K562 (cell line): ENCODE results near the gene RASGEF1C.

ENCODE experiments used
- ARID3A ChIP-seq: IDR thresholded peaks from 2 replicates; pipeline ENCODE4 v1.6.1; 2012; ENCODE audit warnings: low read depth, low read length, improper control_type of control experiment, borderline replicate concordance
- CTCF ChIP-seq, 3 experiments: IDR thresholded peaks in 2 of 3; conservative IDR thresholded peaks in 1 of 3; 2 replicates each; pipeline ENCODE4 v1.5.1; 2011 to 2012; ENCODE audit warnings: low read length in 3 of 3, mild to moderate bottlenecking in 3 of 3, control low read depth in 2 of 3, improper control_type of control experiment in 1 of 3, inconsistent platforms in 1 of 3, low read depth in 1 of 3, mixed read lengths in 1 of 3, moderate library complexity in 1 of 3; ENCODE audit not compliant: insufficient read depth in 2 of 3
- E2F1 ChIP-seq: sonication (generic); formaldehyde crosslinking; IDR thresholded peaks from 2 replicates; pipeline ENCODE4 v1.8.1; 2023; ENCODE audit warnings: mild to moderate bottlenecking, missing genetic modification reagents, moderate library complexity
- EGR1 ChIP-seq: fragments of 450-650 bp; conservative IDR thresholded peaks from 2 replicates; pipeline ENCODE4 v1.6.1; 2017; ENCODE audit warnings: mild to moderate bottlenecking
- ELK1 ChIP-seq: sonication (generic); formaldehyde crosslinking; IDR thresholded peaks from 2 replicates; pipeline ENCODE4 v1.8.1; 2022; ENCODE audit warnings: missing genetic modification reagents
- FOXM1 ChIP-seq, 2 experiments: fragments of 450-650 bp in 1 of 2; sonication (generic) in 1 of 2; formaldehyde crosslinking in 1 of 2; IDR thresholded peaks; 2 replicates each; pipeline versions ENCODE4 v1.6.1 to v1.9.0; 2017 to 2022; ENCODE audit warnings: low read depth in 2 of 2, mild to moderate bottlenecking in 2 of 2, missing genetic modification reagents in 1 of 2, moderate library complexity in 1 of 2
- HIVEP1 ChIP-seq: fragments of 250-450 bp; sonication (Bioruptor Pico); IDR thresholded peaks from 2 replicates; pipeline ENCODE4 v1.4.0; 2020; ENCODE audit warnings: mild to moderate bottlenecking
- NFIC ChIP-seq: fragments of 450-650 bp; IDR thresholded peaks from 2 replicates; pipeline ENCODE4 v1.6.1; 2017; ENCODE audit warnings: mild to moderate bottlenecking, inconsistent platforms
- POLR3A ChIP-seq: IDR thresholded peaks from 2 replicates; pipeline ENCODE4 v1.6.1; 2011; ENCODE audit warnings: borderline replicate concordance, mild to moderate bottlenecking, moderate library complexity; ENCODE audit not compliant: insufficient read length, insufficient read depth; ENCODE audit errors: extremely low read depth
- SIRT6 ChIP-seq: IDR thresholded peaks from one replicate; pipeline ENCODE4 v1.6.1; 2012; ENCODE audit warnings: low read depth, mild to moderate bottlenecking, control low read depth, inconsistent platforms, low read length, moderate library complexity
- SMARCE1 ChIP-seq: fragments of 450-650 bp; IDR thresholded peaks from 2 replicates; pipeline ENCODE4 v1.7.1; 2016; ENCODE audit warnings: mild to moderate bottlenecking
- ZFP36 ChIP-seq: fragments of 150-350 bp; IDR thresholded peaks from 2 replicates; pipeline ENCODE4 v1.6.1; 2018; ENCODE audit warnings: low read length, low read depth; ENCODE audit not compliant: partially characterized antibody

GRCh38 chr5:180179442-180180420, 29.3 kb downstream of the RASGEF1C start:
- TF ChIP-seq CTCF (IDR thresholded peaks at IDR 0.05 in 2 of 3, conservative IDR thresholded peaks at IDR 0.05 in 1 of 3; ENCODE audit: insufficient read depth in 2 of 3, low read depth in 1 of 3, low read length in 3 of 3): no peak
- no peak for TF ChIP-seq POLR3A
- no peak for TF ChIP-seq ZFP36
- TF ChIP-seq HIVEP1 (CRISPR knock-in tag): no peak
- TF ChIP-seq SMARCE1: no peak
- TF ChIP-seq NFIC: no peak
- TF ChIP-seq SIRT6: no peak
- no peak for TF ChIP-seq FOXM1 (IDR thresholded peaks at IDR 0.05; ENCODE audit: low read depth)
- TF ChIP-seq FOXM1 (CRISPR knock-in tag; IDR thresholded peaks at IDR 0.05; ENCODE audit: low read depth): no peak
- TF ChIP-seq EGR1: no peak
- no peak for TF ChIP-seq ARID3A
- TF ChIP-seq ELK1: no peak
- no peak for TF ChIP-seq E2F1 (CRISPR knock-in tag)
